HL-60 (cell line): ENCODE data around the gene IDH3A.

Source experiments
- DNase-seq, 2 experiments: peaks; one replicate each; pipeline ENCODE4 v3.0.0-alpha.2; 2010 to 2020; ENCODE audit warnings: low read depth in 1 of 2, low spot score in 1 of 2
- H3K27ac ChIP-seq: fragments of 250-450 bp; sonication (Bioruptor Pico); replicated peaks from 2 replicates; pipeline ENCODE4 v1.5.1; 2020; ENCODE audit warnings: mild to moderate bottlenecking, moderate library complexity
- H3K27me3 ChIP-seq: fragments of 250-450 bp; sonication (Bioruptor Pico); 2 replicates; pipeline ENCODE4 v1.5.1; 2021; ENCODE audit warnings: mild to moderate bottlenecking, moderate library complexity; ENCODE audit not compliant: insufficient read depth, poor library complexity, severe bottlenecking
- H3K4me3 ChIP-seq: replicated peaks from 2 replicates; pipeline ENCODE4 v1.5.1; 2011; ENCODE audit warnings: mild to moderate bottlenecking, control low read depth, low read length; ENCODE audit not compliant: insufficient read depth
- GABPA ChIP-seq: IDR thresholded peaks from 2 replicates; pipeline ENCODE4 v1.6.1; 2012; ENCODE audit warnings: low read depth
- POLR2AphosphoS5 ChIP-seq: IDR thresholded peaks from 2 replicates; pipeline ENCODE4 v1.6.1; 2012; ENCODE audit warnings: low read depth
- SPI1 ChIP-seq: IDR thresholded peaks from 2 replicates; pipeline ENCODE4 v1.6.1; 2012; ENCODE audit warnings: low read depth, mild to moderate bottlenecking, borderline replicate concordance
- TF ChIP-seq, protein P1 (sequence below): IDR thresholded peaks from 2 replicates; pipeline ENCODE4 v1.6.1; 2012; ENCODE audit warnings: low read depth; ENCODE audit not compliant: insufficient replicate concordance
- TF ChIP-seq, protein P2 (sequence below): IDR thresholded peaks from one replicate; pipeline ENCODE4 v1.5.1; 2011; ENCODE audit warnings: low read length, control low read depth, inconsistent platforms; ENCODE audit not compliant: insufficient read depth

IDH3A gene

DNA sequence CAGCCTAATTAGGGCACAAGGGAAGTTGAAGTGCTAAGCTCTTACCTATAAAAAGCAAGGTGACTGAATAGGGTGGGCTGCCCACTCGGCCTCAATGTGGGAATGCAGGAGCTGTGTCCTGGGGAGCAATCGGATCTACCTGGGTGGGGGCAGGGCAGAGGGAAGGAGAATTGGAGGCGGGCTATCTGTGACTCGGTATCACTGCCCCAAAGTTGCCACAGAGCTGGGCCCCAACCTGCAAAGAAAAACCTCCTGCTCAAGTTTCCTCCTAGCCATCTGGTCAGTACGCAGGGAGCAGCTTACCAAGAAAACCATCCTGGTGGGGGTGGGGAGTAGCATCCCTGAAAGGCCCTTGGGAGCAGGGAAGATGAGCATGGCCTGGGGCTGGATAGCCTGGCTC lies 28.6 kb upstream of the IDH3A start:
- DNase-seq: no peak
- no peak overlapping the region for H3K27ac ChIP-seq
- no peaks in the 10 kb centered on the region for H3K27me3 ChIP-seq
- TF ChIP-seq SPI1: no peak
- TF ChIP-seq, protein P1, sequence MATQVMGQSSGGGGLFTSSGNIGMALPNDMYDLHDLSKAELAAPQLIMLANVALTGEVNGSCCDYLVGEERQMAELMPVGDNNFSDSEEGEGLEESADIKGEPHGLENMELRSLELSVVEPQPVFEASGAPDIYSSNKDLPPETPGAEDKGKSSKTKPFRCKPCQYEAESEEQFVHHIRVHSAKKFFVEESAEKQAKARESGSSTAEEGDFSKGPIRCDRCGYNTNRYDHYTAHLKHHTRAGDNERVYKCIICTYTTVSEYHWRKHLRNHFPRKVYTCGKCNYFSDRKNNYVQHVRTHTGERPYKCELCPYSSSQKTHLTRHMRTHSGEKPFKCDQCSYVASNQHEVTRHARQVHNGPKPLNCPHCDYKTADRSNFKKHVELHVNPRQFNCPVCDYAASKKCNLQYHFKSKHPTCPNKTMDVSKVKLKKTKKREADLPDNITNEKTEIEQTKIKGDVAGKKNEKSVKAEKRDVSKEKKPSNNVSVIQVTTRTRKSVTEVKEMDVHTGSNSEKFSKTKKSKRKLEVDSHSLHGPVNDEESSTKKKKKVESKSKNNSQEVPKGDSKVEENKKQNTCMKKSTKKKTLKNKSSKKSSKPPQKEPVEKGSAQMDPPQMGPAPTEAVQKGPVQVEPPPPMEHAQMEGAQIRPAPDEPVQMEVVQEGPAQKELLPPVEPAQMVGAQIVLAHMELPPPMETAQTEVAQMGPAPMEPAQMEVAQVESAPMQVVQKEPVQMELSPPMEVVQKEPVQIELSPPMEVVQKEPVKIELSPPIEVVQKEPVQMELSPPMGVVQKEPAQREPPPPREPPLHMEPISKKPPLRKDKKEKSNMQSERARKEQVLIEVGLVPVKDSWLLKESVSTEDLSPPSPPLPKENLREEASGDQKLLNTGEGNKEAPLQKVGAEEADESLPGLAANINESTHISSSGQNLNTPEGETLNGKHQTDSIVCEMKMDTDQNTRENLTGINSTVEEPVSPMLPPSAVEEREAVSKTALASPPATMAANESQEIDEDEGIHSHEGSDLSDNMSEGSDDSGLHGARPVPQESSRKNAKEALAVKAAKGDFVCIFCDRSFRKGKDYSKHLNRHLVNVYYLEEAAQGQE: no peak
- no peak for TF ChIP-seq GABPA
- TF ChIP-seq, protein P2, sequence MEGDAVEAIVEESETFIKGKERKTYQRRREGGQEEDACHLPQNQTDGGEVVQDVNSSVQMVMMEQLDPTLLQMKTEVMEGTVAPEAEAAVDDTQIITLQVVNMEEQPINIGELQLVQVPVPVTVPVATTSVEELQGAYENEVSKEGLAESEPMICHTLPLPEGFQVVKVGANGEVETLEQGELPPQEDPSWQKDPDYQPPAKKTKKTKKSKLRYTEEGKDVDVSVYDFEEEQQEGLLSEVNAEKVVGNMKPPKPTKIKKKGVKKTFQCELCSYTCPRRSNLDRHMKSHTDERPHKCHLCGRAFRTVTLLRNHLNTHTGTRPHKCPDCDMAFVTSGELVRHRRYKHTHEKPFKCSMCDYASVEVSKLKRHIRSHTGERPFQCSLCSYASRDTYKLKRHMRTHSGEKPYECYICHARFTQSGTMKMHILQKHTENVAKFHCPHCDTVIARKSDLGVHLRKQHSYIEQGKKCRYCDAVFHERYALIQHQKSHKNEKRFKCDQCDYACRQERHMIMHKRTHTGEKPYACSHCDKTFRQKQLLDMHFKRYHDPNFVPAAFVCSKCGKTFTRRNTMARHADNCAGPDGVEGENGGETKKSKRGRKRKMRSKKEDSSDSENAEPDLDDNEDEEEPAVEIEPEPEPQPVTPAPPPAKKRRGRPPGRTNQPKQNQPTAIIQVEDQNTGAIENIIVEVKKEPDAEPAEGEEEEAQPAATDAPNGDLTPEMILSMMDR: no peak
- TF ChIP-seq POLR2AphosphoS5: no peak
- no peak overlapping the region for H3K4me3 ChIP-seq

DNA sequence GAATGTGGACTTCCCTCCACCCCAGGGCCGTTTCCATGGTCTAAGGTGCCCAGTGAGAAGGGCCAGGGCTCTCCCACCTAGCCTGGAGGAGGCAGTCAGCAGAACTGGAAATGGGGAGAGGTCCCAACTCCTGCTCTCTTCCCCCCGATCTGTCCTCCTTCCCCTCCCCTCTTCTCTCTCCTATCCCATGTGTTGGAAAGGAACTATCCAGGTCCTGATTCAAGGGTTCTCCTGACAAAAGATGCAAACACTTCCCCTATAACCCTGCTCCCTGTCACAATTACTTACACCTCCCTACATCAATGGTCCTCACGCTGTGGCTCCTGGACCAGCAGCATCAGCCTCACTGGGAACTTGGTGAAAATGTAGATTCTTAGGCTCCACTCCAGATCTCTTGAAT lies 23.9 kb upstream of the IDH3A start:
- peaks cover under 1% of the 10 kb centered on the region for H3K27me3 ChIP-seq
- no peak for DNase-seq
- H3K4me3 ChIP-seq: no peak overlapping the region
- H3K27ac ChIP-seq: no peak overlapping the region
- TF ChIP-seq, protein P1: peak; percentile 79
- TF ChIP-seq POLR2AphosphoS5: no peak

DNA sequence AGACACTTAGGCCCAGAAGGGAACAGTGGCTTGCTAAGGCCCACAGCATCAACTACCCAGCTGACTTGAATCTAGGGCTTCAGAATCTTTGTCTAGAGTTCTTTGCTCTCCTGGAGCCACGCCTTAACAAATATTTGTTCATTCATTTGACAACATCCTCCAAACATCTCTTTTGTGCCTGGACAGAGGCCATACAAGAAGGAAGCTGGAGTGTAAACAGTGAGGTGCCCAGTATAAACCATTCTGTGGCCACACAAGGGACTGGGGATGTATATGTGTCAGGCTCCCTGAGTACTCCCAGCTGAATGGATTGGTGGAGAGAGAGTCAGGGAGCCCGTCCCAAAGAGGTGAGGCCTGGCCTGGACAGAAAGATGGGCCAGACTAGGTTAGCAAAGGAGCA lies 21.3 kb upstream of the IDH3A start:
- no peak for DNase-seq
- Histone ChIP-seq H3K27me3 (peaks cover 6% of the 10 kb centered on the region), H3K4me3 (no peak overlapping the region), H3K27ac (no peak overlapping the region)
- no peak for TF ChIP-seq SPI1
- TF ChIP-seq, protein P1: no peak

DNA sequence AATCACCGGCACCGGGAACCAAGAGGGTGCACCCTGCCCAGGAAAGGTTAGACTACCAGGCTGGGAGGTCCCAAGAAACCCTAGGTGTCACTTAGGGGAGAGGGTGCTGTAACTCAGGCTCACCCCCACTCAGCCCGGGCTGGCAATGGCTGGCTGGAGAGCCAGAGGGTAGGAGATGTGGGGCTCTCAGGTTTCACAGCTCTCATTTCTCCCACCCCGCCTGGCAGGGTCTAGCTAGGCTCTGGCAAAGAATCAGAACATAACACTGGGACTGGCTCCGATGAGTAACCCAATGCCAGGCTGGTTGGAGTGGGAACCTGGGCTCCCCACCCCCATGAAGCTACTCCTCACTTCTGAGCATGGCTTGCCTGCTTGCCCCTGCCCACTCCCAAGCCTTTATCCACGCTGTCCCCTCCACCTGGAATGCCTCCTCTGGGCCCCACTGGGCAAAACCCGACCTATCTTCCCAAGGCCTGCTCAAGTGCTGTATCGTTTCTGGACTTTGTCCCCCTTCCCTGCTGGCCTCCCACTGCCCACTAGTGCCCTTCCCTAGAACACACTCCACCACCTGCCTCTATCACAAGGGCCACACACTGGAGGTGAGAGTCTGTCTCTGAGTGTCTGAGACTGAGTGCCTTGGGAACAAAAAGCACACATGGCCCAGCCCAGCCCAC lies 19.9 kb upstream of the IDH3A start:
- Histone ChIP-seq H3K27ac (no peak overlapping the region), H3K27me3 (peaks cover 6% of the 10 kb centered on the region), H3K4me3 (no peak overlapping the region)
- no peak for TF ChIP-seq GABPA
- TF ChIP-seq, protein P2: no peak
- TF ChIP-seq POLR2AphosphoS5: no peak
- TF ChIP-seq SPI1: no peak
- TF ChIP-seq, protein P1: no peak
- no peak for DNase-seq
